ENCODE measurements around the gene TBX15.

GRCh38 chr1:118905671-118906070, 82.5 kb downstream of the TBX15 start:
- TF ChIP-seq POLR2AphosphoS5 (IDR thresholded peaks at IDR 0.05), result no peak
- TF ChIP-seq CTCF (IDR thresholded peaks at IDR 0.05), result no peak

All from suprapubic skin (tissue), 3 donors.